ENCODE measurements around the gene FLYWCH1. TPM values are rescaled to one million over a fixed set of nuclear protein-coding genes. Genes with fewer than 3 reads are reported as not detected.

Gene FLYWCH1
- total and polyA plus RNA-seq, 2 donors (not counting 3 experiments of a cell fraction or from before 2014, with no cell fraction given): 32.0 to 51.2 TPM

DNA sequence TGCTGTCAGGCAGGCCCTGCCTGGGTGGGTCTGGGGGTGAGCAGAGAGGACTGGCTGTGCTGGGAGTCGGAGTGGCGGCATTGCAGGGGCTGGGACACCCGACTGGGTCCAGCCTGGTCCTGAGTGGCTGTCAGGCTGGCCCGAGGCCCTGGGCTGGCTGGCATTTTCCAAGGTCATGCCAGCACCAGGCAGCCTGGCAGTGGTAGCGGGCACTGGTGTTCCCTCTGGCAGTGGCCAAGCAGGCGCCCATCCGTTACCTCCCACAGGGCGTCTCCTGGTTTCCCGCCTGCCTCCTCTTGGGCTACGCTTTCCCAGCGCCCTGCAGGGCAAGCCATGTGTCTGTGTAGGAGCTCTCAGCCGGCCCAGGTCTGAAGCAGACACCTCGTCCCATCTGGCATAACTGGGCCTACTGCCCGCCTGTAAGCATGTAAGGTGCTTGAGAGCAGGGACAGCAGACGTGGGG is 74.2 kb downstream of the FLYWCH1 start:
- Histone ChIP-seq H3K79me2 (ENCODE audit: control insufficient read depth, insufficient read depth, low read length) (no peaks in the 10 kb centered on the region), H3K4me1 (ENCODE audit: control insufficient read depth, extremely low read depth, insufficient read depth, low read length) (peaks cover 2% of the 10 kb centered on the region), H3K4me3 (replicated peaks in 1 of 3; ENCODE audit: insufficient read depth in 1 of 3, low read depth in 1 of 3, low read length in 3 of 3) (no peak overlapping the region), H3K27ac (ENCODE audit: insufficient read depth, low read depth, low read length) (no peak overlapping the region), H3K27me3 (ENCODE audit: control insufficient read depth in 2 of 2, insufficient read depth in 2 of 2, low read length in 2 of 2) (peaks cover 0 to 5% of the 10 kb centered on the region in 2 experiments), H3K9me1 (replicated peaks; ENCODE audit: control insufficient read depth, extremely low read depth, insufficient read depth, low read length) (no peaks in the 10 kb centered on the region), H3K36me3 (ENCODE audit: control insufficient read depth in 2 of 2, extremely low read depth in 1 of 2, insufficient read depth in 2 of 2, low read length in 2 of 2) (no peaks in the 10 kb centered on the region), H3K9me3 (replicated peaks; ENCODE audit: control insufficient read depth, insufficient read depth, low read length) (no peaks in the 10 kb centered on the region), H3K4me2 (ENCODE audit: insufficient read depth, low read length) (no peak overlapping the region), H4K20me1 (replicated peaks; ENCODE audit: control insufficient read depth, extremely low read depth, insufficient read depth, low read length) (no peaks in the 10 kb centered on the region), H3K9ac (replicated peaks; ENCODE audit: extremely low read depth, insufficient read depth, low read length) (no peak overlapping the region), H2AFZ (ENCODE audit: low read depth, low read length) (no peak overlapping the region)
- intact Hi-C loops (cut with micrococcal nuclease): no loop called here
- CTCF ChIA-PET: interaction anchor here (1.4 kb wide), 1 partner anchor 42 kb away, joined by 3 read pairs; no protein-coding TSS in a partner anchor
- FAIRE-seq (no peak), DNase-seq (ENCODE audit: low read depth, low spot score) (no peak)
- dilution Hi-C loops (cut with MboI; ENCODE audit: extremely low pct_ligation_motif_present, low sequenced_read_pairs): no loop called here
- TF ChIP-seq, protein P1, sequence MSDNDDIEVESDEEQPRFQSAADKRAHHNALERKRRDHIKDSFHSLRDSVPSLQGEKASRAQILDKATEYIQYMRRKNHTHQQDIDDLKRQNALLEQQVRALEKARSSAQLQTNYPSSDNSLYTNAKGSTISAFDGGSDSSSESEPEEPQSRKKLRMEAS (IDR thresholded peaks at IDR 0.05; ENCODE audit: insufficient read depth, insufficient read length): no peak
- no peak for TF ChIP-seq JUN (IDR thresholded peaks at IDR 0.05; ENCODE audit: borderline replicate concordance, insufficient read depth, insufficient read length, low read depth)
- TF ChIP-seq EZH2 (IDR thresholded peaks at IDR 0.05; ENCODE audit: borderline replicate concordance, low read depth, low read length, severe bottlenecking): no peak
- no peak for TF ChIP-seq POLR2A (IDR thresholded peaks at IDR 0.05; ENCODE audit: low read depth, low read length)
- TF ChIP-seq POLR2AphosphoS5 (IDR thresholded peaks at IDR 0.05; ENCODE audit: insufficient read depth, low read depth, low read length): no peak
- TF ChIP-seq MYC (IDR thresholded peaks at IDR 0.05; ENCODE audit: low read depth, low read length): no peak
- no peak for TF ChIP-seq FOS (IDR thresholded peaks at IDR 0.05; ENCODE audit: borderline replicate concordance, insufficient read depth, low read length)
- TF ChIP-seq, protein P2, sequence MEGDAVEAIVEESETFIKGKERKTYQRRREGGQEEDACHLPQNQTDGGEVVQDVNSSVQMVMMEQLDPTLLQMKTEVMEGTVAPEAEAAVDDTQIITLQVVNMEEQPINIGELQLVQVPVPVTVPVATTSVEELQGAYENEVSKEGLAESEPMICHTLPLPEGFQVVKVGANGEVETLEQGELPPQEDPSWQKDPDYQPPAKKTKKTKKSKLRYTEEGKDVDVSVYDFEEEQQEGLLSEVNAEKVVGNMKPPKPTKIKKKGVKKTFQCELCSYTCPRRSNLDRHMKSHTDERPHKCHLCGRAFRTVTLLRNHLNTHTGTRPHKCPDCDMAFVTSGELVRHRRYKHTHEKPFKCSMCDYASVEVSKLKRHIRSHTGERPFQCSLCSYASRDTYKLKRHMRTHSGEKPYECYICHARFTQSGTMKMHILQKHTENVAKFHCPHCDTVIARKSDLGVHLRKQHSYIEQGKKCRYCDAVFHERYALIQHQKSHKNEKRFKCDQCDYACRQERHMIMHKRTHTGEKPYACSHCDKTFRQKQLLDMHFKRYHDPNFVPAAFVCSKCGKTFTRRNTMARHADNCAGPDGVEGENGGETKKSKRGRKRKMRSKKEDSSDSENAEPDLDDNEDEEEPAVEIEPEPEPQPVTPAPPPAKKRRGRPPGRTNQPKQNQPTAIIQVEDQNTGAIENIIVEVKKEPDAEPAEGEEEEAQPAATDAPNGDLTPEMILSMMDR (IDR thresholded peaks at IDR 0.05; ENCODE audit: extremely low read depth in 1 of 2, insufficient read depth in 1 of 2, low read depth in 1 of 2, low read length in 2 of 2): no peak
- no peak for TF ChIP-seq GATA2 (IDR thresholded peaks at IDR 0.05; ENCODE audit: insufficient read depth, insufficient read length, low read depth, low read length)
- no TSS peak for BruUV-seq (replicated peaks)
- POLR2A ChIA-PET: no interaction called here

All from endothelial cell of umbilical vein (primary cell).